Spleen (tissue), 7 donors: Measurements from ENCODE around the gene LRBA.

Source experiments
- POLR2A ChIP-seq, 3 donors: fragments of 450-650 bp; IDR thresholded peaks; one replicate each; pipeline ENCODE4 v1.5.1; 2017; ENCODE audit warnings: antibody characterized with exemption in 3 of 3, mild to moderate bottlenecking in 1 of 3
- POLR2AphosphoS5 ChIP-seq, 3 donors: sonication (generic); formaldehyde crosslinking; IDR thresholded peaks; one replicate each; pipeline ENCODE4 v1.5.1; 2017; ENCODE audit warnings: antibody characterized with exemption in 3 of 3
- TF ChIP-seq, protein P1 (sequence below), 11 experiments: fragments of 200-600 bp in 7 of 11; fragments of 450-650 bp in 4 of 11; sonication (generic) in 4 of 11; IDR thresholded peaks in 8 of 11; conservative IDR thresholded peaks in 3 of 11; 1 replicate in 7 of 11; 2 replicates in 4 of 11; pipeline versions ENCODE4 v1.4.0 to v1.8.0; 2016 to 2021; ENCODE audit warnings: antibody characterized with exemption in 11 of 11, inconsistent platforms in 4 of 11, mild to moderate bottlenecking in 1 of 11
- donor health status: DM: no; HTN: no; CAD: no; lungs with moderate emphysema.
- donor health status: DM: no; HTN: no; CAD: no.
- donor health status: DM: no; HTN: no; CAD: no.

DNA sequence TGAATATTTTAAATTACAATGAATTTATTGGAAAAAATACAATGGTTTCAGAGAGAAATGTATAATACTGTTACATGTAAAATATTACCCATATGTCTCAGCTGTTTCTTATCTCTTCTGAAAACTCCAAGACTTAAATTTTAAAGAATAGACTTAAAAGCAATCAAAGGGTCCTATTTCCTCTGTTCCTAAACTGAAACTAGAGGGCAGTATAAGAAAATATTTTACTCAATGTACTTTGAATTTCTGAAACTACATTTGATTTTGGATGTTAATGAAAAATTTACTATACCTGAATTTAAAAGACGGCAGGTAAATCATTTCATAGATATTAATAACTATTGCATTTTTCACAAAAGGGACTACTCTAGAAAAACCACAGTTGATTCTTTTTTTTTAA is 200.2 kb downstream of the LRBA start:
- TF ChIP-seq, protein P1, sequence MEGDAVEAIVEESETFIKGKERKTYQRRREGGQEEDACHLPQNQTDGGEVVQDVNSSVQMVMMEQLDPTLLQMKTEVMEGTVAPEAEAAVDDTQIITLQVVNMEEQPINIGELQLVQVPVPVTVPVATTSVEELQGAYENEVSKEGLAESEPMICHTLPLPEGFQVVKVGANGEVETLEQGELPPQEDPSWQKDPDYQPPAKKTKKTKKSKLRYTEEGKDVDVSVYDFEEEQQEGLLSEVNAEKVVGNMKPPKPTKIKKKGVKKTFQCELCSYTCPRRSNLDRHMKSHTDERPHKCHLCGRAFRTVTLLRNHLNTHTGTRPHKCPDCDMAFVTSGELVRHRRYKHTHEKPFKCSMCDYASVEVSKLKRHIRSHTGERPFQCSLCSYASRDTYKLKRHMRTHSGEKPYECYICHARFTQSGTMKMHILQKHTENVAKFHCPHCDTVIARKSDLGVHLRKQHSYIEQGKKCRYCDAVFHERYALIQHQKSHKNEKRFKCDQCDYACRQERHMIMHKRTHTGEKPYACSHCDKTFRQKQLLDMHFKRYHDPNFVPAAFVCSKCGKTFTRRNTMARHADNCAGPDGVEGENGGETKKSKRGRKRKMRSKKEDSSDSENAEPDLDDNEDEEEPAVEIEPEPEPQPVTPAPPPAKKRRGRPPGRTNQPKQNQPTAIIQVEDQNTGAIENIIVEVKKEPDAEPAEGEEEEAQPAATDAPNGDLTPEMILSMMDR (IDR thresholded peaks at IDR 0.05 in 8 of 11, conservative IDR thresholded peaks at IDR 0.05 in 3 of 11): peak in 1 of 11 experiments; percentile 16
- TF ChIP-seq POLR2A (IDR thresholded peaks at IDR 0.05) (no peak), POLR2AphosphoS5 (IDR thresholded peaks at IDR 0.05) (no peak)
